ENCODE measurements around the gene MAEA. TPM values are rescaled to one million over a fixed set of nuclear protein-coding genes. Genes with fewer than 3 reads are reported as not detected.
"Not testable (repeated sequence)": the region's sequence is repeated elsewhere in the genome, so short reads cannot be mapped to it uniquely, and the experiment has no call there.

The MAEA gene
- total and polyA plus RNA-seq, 9 donors: 23.8 to 71.3 (median 56.7) TPM

DNA sequence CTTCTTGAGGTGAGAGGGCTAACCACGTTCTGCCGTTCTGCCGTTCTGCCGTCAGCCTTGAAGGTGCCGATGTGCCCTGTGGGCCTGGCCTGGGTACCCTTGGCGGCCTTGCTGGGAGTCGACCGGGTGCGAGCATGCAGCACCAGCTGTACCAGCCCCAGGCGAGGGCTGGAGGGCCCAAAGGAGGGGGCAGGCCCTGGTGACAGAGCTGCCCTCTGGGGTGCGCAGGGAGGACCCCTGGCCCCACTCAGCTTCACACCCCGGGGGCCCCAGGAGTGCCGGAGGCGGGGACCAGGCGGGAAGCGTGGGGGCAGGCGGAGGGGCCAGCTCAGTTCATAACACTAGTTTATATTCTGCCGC, 79.4 kb downstream of the MAEA start:
- intact Hi-C loops (cut with DNase I): no loop called here
- no peak overlapping the region for H3K4me3 ChIP-seq
- no peaks in the 10 kb centered on the region for H3K36me3 ChIP-seq
- TF ChIP-seq, protein P1, sequence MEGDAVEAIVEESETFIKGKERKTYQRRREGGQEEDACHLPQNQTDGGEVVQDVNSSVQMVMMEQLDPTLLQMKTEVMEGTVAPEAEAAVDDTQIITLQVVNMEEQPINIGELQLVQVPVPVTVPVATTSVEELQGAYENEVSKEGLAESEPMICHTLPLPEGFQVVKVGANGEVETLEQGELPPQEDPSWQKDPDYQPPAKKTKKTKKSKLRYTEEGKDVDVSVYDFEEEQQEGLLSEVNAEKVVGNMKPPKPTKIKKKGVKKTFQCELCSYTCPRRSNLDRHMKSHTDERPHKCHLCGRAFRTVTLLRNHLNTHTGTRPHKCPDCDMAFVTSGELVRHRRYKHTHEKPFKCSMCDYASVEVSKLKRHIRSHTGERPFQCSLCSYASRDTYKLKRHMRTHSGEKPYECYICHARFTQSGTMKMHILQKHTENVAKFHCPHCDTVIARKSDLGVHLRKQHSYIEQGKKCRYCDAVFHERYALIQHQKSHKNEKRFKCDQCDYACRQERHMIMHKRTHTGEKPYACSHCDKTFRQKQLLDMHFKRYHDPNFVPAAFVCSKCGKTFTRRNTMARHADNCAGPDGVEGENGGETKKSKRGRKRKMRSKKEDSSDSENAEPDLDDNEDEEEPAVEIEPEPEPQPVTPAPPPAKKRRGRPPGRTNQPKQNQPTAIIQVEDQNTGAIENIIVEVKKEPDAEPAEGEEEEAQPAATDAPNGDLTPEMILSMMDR (IDR thresholded peaks at IDR 0.05): no peak
- TF ChIP-seq POLR2A (IDR thresholded peaks at IDR 0.05) (no peak), EP300 (IDR thresholded peaks at IDR 0.05) (no peak)
- H3K9me3 ChIP-seq: no peaks in the 10 kb centered on the region
- no peak for DNase-seq
- WGBS, 3 donors: 77 to 83% (median 81%) methylated on average over 18 of the region's 18 CpGs
- no peak overlapping the region for H3K27ac ChIP-seq
- no peaks in the 10 kb centered on the region for H3K27me3 ChIP-seq
- no peaks in the 10 kb centered on the region for H3K4me1 ChIP-seq (ENCODE audit: insufficient read depth)

DNA sequence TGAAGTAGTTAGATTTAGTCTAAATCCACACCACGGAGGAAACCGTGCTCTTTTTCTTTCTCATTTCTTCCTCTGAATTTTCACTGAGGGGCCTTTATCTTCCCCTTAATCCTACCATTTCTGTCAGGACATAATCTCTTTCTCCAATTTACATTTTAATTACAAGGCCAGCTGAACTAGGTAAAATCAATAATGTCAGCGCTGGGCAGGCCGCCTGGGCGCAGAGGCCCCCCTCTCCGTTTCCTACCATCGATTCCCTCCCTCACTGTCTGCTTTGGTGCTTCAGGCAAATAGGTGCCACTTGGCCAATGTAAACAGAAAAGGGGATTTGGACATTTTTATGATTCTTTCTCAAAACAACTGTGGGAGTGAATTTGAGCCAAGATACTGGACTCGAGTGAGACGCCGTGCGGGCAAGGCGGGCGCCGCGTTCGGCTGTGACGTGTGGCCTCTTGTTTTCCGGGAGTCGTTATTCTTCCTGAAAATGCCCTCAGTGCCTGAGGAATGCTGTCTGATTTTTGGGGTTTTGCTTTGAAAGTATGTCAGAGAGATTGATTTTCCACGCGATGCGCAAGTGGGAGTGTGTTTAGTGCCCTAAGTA, 79.9 kb downstream of the MAEA start:
- TF ChIP-seq, protein P1 (IDR thresholded peaks at IDR 0.05): no peak
- TF ChIP-seq EP300 (IDR thresholded peaks at IDR 0.05) (no peak), POLR2A (IDR thresholded peaks at IDR 0.05) (no peak)
- 80 to 85% (median 82%) methylated on average over 22 of the region's 22 CpGs for WGBS, 3 donors
- Histone ChIP-seq H3K27ac (no peak overlapping the region), H3K27me3 (no peaks in the 10 kb centered on the region), H3K4me1 (ENCODE audit: insufficient read depth) (no peaks in the 10 kb centered on the region), H3K4me3 (no peak overlapping the region), H3K9me3 (no peaks in the 10 kb centered on the region), H3K36me3 (no peaks in the 10 kb centered on the region)
- intact Hi-C loops (cut with DNase I): no loop called here
- DNase-seq: no peak

DNA sequence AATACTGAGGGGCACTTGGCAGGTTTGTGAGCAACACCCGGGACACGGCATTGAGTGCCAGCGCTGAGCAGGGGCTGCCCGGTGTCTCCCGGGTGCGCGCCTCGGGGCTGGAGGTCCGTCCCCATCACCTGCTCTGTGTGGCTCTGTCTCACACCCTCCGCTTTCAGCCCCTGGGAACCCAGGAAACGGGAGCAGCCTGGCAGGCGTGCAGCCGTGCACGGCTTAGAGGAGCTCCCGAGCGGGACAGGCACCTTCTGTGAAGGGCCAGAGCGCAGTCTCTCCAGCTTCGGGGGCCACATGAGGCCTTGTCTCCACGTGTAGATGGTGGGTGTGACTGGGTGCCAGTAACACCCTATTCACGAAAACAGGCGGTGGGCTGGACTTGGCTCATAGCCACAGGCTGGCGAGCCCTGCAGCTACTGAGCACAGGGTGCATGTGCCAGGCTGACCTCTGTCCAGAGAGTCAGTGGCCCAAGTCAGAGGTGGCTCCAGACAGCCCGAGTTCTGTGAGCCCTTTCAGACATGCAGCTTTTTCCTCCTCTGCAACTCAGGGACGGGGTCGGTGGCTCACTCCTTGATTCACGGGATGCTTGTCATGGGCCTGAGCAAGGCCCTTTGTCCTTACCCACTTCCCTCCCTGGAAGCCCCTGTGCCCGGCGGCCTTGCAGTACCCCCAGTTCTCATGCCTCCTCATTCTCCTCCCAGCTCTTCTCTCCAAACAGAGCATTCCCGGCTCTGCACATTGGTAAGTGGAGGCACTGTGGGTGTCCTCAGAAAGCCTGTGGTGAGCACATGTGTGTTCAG, 80.8 kb downstream of the MAEA start:
- Histone ChIP-seq H3K4me1 (ENCODE audit: insufficient read depth) (no peaks in the 10 kb centered on the region), H3K27me3 (no peaks in the 10 kb centered on the region), H3K36me3 (no peaks in the 10 kb centered on the region), H3K4me3 (no peak overlapping the region), H3K27ac (no peak overlapping the region), H3K9me3 (no peaks in the 10 kb centered on the region)
- no peak for TF ChIP-seq POLR2A (IDR thresholded peaks at IDR 0.05)
- no peak for TF ChIP-seq EP300 (IDR thresholded peaks at IDR 0.05)
- TF ChIP-seq, protein P1 (IDR thresholded peaks at IDR 0.05): no peak
- 92 to 93% (median 93%) methylated on average over 28 to 29 of the region's 29 CpGs for WGBS, 3 donors
- intact Hi-C loops (cut with DNase I): no loop called here
- DNase-seq: no peak

DNA sequence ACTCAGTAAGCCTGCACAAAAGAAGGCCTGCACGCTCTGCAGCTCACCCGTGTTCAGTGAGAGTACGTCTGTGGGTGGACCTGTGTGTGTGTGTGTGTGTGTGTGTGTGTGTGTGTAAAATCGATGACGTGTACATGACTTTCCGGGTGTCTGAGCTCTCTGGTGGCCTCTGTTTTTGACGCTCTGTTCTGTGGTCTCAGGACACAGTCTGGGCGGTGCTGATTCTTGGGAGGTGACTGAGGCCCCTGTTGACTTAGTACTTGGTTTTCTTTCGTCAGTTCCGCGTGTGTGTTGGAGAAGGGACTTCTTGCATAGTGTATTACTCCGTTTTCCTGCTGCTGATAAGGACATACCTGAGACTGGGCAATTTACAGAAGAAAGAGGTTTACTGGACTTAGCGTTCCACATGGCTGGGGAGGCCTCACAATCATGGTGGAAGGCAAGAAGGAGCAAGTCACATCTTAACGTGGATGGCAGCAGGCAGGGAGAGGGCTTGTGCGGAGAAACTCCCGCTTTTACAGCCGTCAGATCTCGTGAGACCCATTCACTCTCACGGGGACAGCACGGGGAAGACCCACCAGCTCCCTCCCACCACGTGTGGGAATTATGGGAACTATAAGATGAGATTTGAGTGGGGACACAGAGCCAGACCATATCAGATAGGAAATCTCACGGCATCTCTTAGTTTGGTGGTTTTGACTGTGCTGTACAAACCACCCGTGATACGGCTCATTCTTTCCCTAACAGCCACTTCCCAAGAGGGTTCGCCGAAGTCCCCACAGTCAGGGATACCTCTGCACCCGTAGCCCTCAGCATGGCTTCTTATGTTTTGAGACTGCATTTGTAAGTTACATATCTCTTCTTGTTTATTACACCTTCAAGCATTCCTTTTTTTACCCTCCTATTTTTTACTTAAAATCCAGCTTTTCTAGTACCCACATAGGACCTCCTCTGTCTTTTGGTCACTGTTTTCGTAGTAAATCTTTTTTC, 81.8 kb downstream of the MAEA start:
- no peaks in the 10 kb centered on the region for H3K36me3 ChIP-seq
- 92 to 93% (median 92%) methylated on average over 28 of the region's 28 CpGs for WGBS, 3 donors
- no peaks in the 10 kb centered on the region for H3K4me1 ChIP-seq (ENCODE audit: insufficient read depth)
- intact Hi-C loops (cut with DNase I): no loop called here
- H3K9me3 ChIP-seq: no peaks in the 10 kb centered on the region
- no peaks in the 10 kb centered on the region for H3K27me3 ChIP-seq
- TF ChIP-seq EP300 (IDR thresholded peaks at IDR 0.05) (no peak), POLR2A (IDR thresholded peaks at IDR 0.05) (no peak)
- TF ChIP-seq, protein P1 (IDR thresholded peaks at IDR 0.05): no peak
- no peak overlapping the region for H3K27ac ChIP-seq
- H3K4me3 ChIP-seq: no peak overlapping the region
- peak in 1 of 5 donors; percentile 5 for DNase-seq

DNA sequence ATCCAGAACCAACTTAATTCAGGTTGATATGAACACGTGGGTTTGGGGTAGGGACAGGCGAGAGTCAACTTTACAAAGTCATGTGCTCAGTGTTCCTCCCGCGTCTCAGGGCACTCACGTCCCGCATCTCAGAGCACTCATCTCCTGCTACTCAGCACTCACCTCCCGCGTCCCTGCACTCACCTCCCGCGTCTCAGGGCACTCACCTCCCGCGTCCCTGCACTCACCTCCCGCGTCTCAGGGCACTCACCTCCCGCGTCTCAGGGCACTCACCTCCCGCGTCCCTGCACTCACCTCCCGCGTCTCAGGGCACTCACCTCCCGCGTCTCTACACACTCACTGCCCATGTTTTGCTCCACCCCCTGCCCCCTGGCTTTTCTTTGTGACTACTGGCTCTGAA, 82.9 kb downstream of the MAEA start:
- H3K36me3 ChIP-seq; intact Hi-C loops (cut with DNase I); H3K4me1 ChIP-seq (ENCODE audit: insufficient read depth); H3K9me3 ChIP-seq; H3K27me3 ChIP-seq; H3K4me3 ChIP-seq; H3K27ac ChIP-seq: not testable (repeated sequence)
- DNase-seq: peak in 1 of 5 donors; percentile 20
- WGBS, 3 donors: 82 to 97% (median 92%) methylated on average over 21 to 22 of the region's 22 CpGs

Measured in ovary (tissue), 9 donors.